ENCODE measurements around the gene ACTR3.

- TF ChIP-seq POLR2A (IDR thresholded peaks at IDR 0.05; ENCODE audit: low read depth, low read length) = no peak
- TF ChIP-seq POLR2AphosphoS5 (IDR thresholded peaks at IDR 0.05; ENCODE audit: low read depth, low read length) = no peak
- no peak for TF ChIP-seq SPI1 (IDR thresholded peaks at IDR 0.05; ENCODE audit: low read depth, low read length)
- TF ChIP-seq TAF1 (IDR thresholded peaks at IDR 0.05; ENCODE audit: low read depth, low read length) = no peak
- TF ChIP-seq PAX5 (IDR thresholded peaks at IDR 0.05; ENCODE audit: insufficient read depth, low read length, severe bottlenecking) = no peak
- TF ChIP-seq POU2F2 (IDR thresholded peaks at IDR 0.05; ENCODE audit: low read depth, low read length) = no peak
These were observed 118.8 kb downstream of the ACTR3 start for GRCh38 chr2:114008720-114009119.

All from GM12891 (cell line).